COR-L47 (cell line): Measurements from ENCODE around the gene GPC1.

Experiments
- DNase-seq: peaks from one replicate; lab custom pipeline; 2025; lab: John Stamatoyannopoulos, UW

The GPC1 gene

GRCh38 chr2:240456447-240457222, 21.2 kb downstream of the GPC1 start:
- no peak for DNase-seq

GRCh38 chr2:240457223-240458043, 22.0 kb downstream of the GPC1 start:
- DNase-seq, result no peak

GRCh38 chr2:240458044-240458899, 22.8 kb downstream of the GPC1 start:
- DNase-seq, result no peak

- no peak for DNase-seq
Measured at GRCh38 chr2:240458900-240459391, 23.5 kb downstream of the GPC1 start.

- DNase-seq, result no peak
Measured at GRCh38 chr2:240459401-240460252, 24.2 kb downstream of the GPC1 start.

GRCh38 chr2:240460253-240460711, 24.8 kb downstream of the GPC1 start:
- DNase-seq, result no peak

- no peak for DNase-seq
Measured at GRCh38 chr2:240460781-240461431, 25.4 kb downstream of the GPC1 start.

- no peak for DNase-seq
Measured at GRCh38 chr2:240461471-240462072, 26.1 kb downstream of the GPC1 start.

GRCh38 chr2:240462073-240462706, 26.7 kb downstream of the GPC1 start:
- no peak for DNase-seq

- no peak for DNase-seq
Measured at GRCh38 chr2:240462707-240463273, 27.3 kb downstream of the GPC1 start.

GRCh38 chr2:240463274-240463865, 27.9 kb downstream of the GPC1 start:
- no peak for DNase-seq

- DNase-seq, result no peak
Measured at GRCh38 chr2:240463866-240464481, 28.5 kb downstream of the GPC1 start.

GRCh38 chr2:240464514-240465241, 29.2 kb downstream of the GPC1 start:
- no peak for DNase-seq

GRCh38 chr2:240465268-240465764, 29.9 kb downstream of the GPC1 start:
- DNase-seq, result no peak

- no peak for DNase-seq
Measured at GRCh38 chr2:240465765-240466578, 30.5 kb downstream of the GPC1 start.

- no peak for DNase-seq
Measured at GRCh38 chr2:240466579-240467148, 31.2 kb downstream of the GPC1 start.
